Tibial nerve (tissue), 3 donors: ENCODE measurements around the gene FOXL1.

ENCODE experiments used
- CTCF ChIP-seq, 5 experiments: fragments of 200-600 bp in 3 of 5; fragments of 450-650 bp in 2 of 5; sonication (generic) in 3 of 5; IDR thresholded peaks; one replicate each; pipeline ENCODE4 v1.5.1; 2016 to 2019; ENCODE audit warnings: antibody characterized with exemption in 5 of 5, mild to moderate bottlenecking in 3 of 5, moderate library complexity in 2 of 5
- POLR2A ChIP-seq, 2 donors: fragments of 450-650 bp; IDR thresholded peaks; one replicate each; pipeline ENCODE4 v1.6.1; 2017; ENCODE audit warnings: antibody characterized with exemption in 2 of 2, mild to moderate bottlenecking in 2 of 2, moderate library complexity in 2 of 2

GRCh38 chr16:86541560-86541959, 36.8 kb upstream of the FOXL1 start:
- no peak for TF ChIP-seq CTCF (IDR thresholded peaks at IDR 0.05)
- no peak for TF ChIP-seq POLR2A (IDR thresholded peaks at IDR 0.05)
